HG03064 (cell line): ENCODE measurements around the gene RGR.

Experiments
- ATAC-seq: cut with Tn5 transposase; IDR thresholded peaks from one replicate; pipeline ENCODE4 v1.9.1; 2021; ENCODE audit warnings: low read depth; ENCODE audit not compliant: unreplicated experiment

Gene RGR

GRCh38 chr10:84216834-84217233, 28.0 kb upstream of the RGR start:
- no peak for ATAC-seq

GRCh38 chr10:84217746-84218145, 27.1 kb upstream of the RGR start:
- ATAC-seq = no peak

GRCh38 chr10:84221916-84222315, 22.9 kb upstream of the RGR start:
- no peak for ATAC-seq

GRCh38 chr10:84224411-84225028, 20.3 kb upstream of the RGR start:
- ATAC-seq = no peak

- ATAC-seq = no peak
Observed at GRCh38 chr10:84225427-84226173, 19.3 kb upstream of the RGR start, which contains the start of gene LRIT2. LRIT2 (minus strand) TSS chr10:84225544; CDS start chr10:84225520, 24 bp downstream.

- no peak for ATAC-seq
Observed at GRCh38 chr10:84226616-84227015, 18.2 kb upstream of the RGR start.

- ATAC-seq = no peak
Observed at GRCh38 chr10:84227810-84228209, 17.0 kb upstream of the RGR start.

GRCh38 chr10:84230359-84230758, 14.5 kb upstream of the RGR start:
- no peak for ATAC-seq

- no peak for ATAC-seq
Observed at GRCh38 chr10:84232376-84232775, 12.5 kb upstream of the RGR start.

- no peak for ATAC-seq
Observed at GRCh38 chr10:84233940-84234339, 10.9 kb upstream of the RGR start.

- ATAC-seq = no peak
Observed at GRCh38 chr10:84234479-84234878, 10.4 kb upstream of the RGR start.

- no peak for ATAC-seq
Observed at GRCh38 chr10:84235096-84235495, 9.8 kb upstream of the RGR start.

GRCh38 chr10:84236807-84237198, 8.1 kb upstream of the RGR start:
- ATAC-seq = no peak

GRCh38 chr10:84237199-84238051, 7.4 kb upstream of the RGR start:
- ATAC-seq = no peak

- ATAC-seq = no peak
Observed at GRCh38 chr10:84238909-84239308, 5.9 kb upstream of the RGR start.

- no peak for ATAC-seq
Observed at GRCh38 chr10:84241185-84241790, 3.6 kb upstream of the RGR start, which contains the start of gene LRIT1. LRIT1 (minus strand) TSS chr10:84241546; CDS start chr10:84241439, 107 bp downstream.

GRCh38 chr10:84243759-84244158, 1.1 kb upstream of the RGR start:
- ATAC-seq = no peak

- ATAC-seq = no peak
Observed at GRCh38 chr10:84247496-84247895, 2.6 kb downstream of the RGR start.

- no peak for ATAC-seq
Observed at GRCh38 chr10:84248794-84249193, 3.9 kb downstream of the RGR start.

- no peak for ATAC-seq
Observed at GRCh38 chr10:84254552-84255478, 10.0 kb downstream of the RGR start.
